Fibroblast of skin of back (primary cell): ENCODE measurements around the gene YAP1.
"Not testable (repeated sequence)": the region's sequence is repeated elsewhere in the genome, so short reads cannot be mapped to it uniquely, and the experiment has no call there.

Experiments used
- DNase-seq: peaks from one replicate; pipeline ENCODE4 v3.0.0-alpha.2; 2013

YAP1 gene

DNA sequence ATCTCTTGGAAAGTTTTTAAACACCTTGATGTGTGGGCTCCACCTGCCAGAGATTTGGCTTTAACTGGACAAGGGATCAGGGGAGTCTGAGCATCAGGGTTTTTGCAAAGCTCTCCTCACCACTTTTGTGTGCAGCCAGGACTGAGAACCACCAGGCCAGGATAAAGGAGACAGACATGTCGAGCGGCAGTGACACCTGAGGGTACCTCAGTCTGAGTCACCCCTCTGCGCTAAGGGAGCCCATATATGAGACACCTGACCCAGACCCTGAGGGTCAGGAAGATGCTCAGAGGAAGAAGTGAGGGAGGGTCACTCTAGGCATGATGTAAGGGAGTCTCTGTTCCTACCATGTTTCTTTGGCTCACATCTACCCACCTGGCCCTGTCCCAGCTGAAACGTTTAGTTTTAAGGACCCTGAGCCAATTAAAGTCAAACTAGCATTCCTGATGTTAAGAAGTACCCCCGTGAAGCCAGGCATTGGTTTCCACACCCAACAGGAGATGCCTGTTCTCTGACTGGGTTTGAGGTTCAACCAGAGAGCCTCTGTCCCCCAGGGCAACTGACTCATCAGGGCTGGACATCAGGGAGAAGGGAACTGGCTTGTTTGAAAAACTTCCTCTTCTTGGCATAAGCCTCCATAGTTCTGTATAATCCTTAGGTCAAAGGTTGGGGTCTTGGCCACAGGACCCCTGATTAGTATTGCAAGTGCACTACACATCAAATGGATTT, 134.6 kb downstream of the YAP1 start:
- DNase-seq, result peak; percentile 95

- DNase-seq, result no peak
Observed at GRCh38 chr11:102251423-102251822, 141.2 kb downstream of the YAP1 start.

DNA sequence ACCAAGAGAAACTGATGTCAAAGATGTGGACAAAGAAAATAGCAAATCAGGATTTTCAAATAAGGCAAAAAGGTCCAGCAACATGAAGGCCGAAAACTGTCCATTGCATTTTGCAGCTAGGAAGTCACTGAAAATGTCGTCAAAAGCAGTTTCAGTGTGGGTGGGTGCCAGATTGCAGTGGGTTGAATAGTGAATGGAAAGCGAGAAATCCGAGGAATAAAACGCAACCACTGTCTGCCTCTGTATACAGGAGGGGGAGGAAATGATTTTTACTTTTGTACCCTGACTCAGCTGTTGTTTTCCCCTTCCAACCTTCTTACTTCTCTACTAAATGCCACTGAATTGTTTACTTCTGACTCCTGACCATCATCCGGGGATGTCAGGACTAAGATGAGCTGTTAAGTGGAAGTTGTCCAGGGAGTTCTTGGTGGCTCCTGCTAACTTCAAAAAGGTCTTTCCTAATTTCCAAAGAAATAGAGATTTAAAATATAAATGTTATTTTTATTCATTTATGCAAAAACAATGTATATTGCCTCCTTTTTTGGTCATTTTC, 142.2 kb downstream of the YAP1 start:
- DNase-seq, result no peak

- no peak for DNase-seq
Observed at GRCh38 chr11:102253020-102253715, 142.9 kb downstream of the YAP1 start.

DNA sequence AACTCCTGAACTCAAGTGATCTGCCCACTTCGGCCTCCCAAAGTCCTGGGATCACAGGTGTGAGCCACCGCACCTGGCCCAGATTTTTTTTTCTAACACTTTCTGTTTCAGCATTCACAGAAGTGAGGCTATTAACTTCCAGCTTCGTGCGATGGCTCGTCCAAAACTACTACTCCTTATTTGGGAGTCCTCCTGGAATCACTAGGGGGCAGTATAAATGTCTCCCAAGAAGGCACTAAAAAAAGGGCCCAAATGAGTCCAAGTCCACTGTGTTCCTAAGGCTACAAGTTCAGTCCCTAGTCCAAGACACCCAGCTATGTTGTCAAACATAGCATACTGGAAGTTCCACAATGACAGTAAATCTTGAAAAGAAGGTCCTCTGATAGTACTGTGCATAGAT, 143.8 kb downstream of the YAP1 start:
- no peak for DNase-seq

DNA sequence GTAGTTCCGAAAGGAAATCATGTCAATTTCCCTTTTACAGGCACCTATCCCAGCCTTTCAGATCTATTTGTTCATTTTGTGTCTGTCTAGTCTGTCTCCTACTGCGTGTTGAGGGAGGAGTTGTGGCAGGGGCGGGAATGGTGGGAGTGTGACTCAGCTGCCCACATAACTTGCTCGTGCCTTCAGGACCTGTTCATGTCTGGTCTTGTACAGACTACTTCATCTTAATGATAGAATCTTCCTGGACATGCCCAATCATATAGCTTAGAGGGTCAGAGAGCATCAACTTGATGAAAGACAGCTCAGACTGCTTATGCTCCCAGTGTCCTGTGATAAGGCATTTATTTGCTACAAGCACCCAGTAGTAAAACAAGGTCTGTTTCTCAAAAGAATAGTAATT, 146.0 kb downstream of the YAP1 start:
- DNase-seq, result peak; percentile 68

DNA sequence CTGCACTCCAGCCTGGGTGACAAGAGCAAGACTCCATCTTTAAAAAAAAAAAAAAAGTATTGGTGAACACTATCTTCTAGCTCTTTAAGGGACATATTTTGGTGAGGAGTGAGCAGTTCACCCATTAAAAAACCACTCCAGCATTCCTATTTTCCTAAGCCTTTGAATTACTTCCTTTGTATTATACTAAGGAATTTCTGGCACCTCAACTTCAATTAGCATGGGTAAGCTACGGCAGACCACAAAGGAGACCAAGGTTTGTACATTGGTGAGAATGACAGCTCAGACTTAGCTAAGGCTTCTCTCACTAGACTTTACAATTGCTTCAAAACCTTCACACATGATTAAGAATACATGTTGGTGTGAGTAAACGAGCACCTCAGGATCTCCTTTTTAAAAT, 150.0 kb downstream of the YAP1 start:
- DNase-seq, result no peak

- DNase-seq, result no peak
Observed at GRCh38 chr11:102263379-102264003, 153.2 kb downstream of the YAP1 start.

GRCh38 chr11:102264704-102265103, 154.5 kb downstream of the YAP1 start:
- DNase-seq, result not testable (repeated sequence)

- DNase-seq, result no peak
Observed at GRCh38 chr11:102266099-102266498, 155.9 kb downstream of the YAP1 start.

DNA sequence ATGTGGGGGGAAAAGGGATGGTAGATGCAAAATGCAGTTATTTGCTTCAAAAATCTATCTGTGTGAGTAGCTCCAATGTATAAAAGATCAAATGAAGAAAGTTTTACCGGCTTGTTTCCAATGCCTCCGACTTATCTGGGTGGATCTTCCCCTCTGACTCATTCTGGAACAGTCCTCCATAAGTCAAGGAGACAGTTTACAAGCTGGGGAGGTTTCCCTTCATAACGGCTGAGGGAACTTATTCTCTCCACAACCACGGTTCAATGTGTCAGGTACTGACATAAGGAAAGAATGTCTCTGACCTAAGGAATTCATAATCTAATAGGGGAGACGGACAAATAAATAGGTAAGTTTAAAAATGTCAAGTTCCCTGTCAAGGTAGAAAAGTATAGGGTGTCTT, 157.4 kb downstream of the YAP1 start:
- peak; percentile 55 for DNase-seq

DNA sequence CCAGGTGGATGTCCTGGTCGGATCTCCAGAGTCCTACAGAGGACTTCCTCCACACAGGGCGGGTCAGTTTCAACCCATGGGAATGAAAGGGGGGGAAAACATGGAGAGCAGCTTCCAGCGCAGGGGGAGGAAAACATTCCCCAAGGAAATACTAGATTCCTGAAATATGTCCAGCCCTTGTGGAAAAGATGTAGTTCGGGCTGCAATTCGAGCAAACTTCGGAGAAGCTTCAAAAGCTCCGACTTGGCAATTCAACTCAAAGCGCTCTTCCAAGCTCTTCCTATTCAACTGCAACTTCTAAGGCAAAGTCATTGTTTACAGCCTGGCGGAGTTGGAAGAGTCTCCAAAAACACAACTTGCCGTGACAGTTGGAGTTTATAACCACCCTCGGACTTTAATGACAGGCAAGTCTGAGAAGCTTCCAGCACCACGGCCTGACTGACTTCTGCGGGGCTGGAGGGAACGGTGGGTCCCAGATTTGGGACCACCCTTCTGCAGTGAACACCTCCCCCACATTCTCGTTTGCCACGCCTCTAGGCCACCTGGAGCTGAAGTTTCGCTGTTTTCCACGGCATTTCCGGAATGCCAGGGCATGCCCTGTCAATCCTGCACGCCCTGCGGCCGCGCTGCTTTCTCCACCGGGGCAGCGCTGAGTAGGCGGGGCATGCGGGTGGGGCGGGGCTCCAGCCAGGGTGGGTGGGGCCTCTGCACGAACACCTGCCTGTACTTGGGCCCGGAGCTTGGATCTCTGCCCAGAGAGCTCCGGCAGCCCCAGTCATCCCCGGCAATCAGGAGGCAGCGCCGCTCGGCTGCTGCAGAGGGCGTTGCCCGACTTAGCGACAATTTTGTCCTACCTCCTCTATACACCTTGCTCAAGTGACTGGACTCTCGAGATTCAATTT, 158.1 kb downstream of the YAP1 start:
- peak; percentile 31 for DNase-seq

GRCh38 chr11:102268985-102269470, 158.8 kb downstream of the YAP1 start:
- DNase-seq, result no peak

DNA sequence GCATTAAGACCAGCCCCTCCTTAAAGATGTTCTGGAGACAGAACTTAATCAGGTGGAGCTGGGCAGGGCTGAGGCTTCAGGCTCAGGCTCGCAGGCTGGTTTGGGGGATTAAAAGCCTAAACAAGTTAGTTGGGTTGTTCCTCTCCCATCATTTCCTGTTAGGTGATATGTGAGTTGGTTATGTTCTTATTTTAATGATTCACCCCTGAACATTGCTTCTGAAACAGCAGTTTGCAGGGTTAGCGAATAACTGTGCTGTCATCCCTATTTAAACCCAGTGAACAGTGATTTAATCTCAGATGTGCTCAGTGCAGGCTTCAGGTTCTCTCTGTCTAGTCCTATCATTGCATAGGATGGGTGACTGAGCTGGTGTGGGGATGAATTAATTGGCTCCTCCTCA, 159.7 kb downstream of the YAP1 start:
- peak; percentile 82 for DNase-seq

- no peak for DNase-seq
Observed at GRCh38 chr11:102272047-102272824, 162.0 kb downstream of the YAP1 start.

DNA sequence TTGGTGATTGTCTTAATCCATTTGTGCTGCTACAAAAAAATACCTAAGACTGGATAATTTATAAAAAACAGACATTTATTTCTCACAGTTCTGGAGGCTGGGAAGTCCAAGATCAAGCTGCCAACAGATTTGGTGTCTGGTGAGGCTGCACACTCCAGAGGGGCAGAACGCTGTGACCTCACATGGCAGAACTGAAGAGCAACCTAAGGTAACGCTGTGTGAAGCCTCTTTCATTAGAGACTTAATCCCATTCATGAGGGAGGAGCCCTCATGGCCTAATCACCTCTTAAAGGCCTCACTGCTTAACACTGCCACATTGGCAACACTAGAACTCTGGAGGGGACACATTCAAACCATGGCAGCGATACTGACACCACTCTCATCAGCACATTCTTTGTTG, 164.4 kb downstream of the YAP1 start:
- no peak for DNase-seq

GRCh38 chr11:102276362-102276761, 166.1 kb downstream of the YAP1 start:
- DNase-seq, result peak; percentile 21

- DNase-seq, result peak; percentile 74
Observed at GRCh38 chr11:102276783-102277182, 166.5 kb downstream of the YAP1 start.

GRCh38 chr11:102279641-102280170, 169.5 kb downstream of the YAP1 start:
- peak; percentile 82 for DNase-seq

DNA sequence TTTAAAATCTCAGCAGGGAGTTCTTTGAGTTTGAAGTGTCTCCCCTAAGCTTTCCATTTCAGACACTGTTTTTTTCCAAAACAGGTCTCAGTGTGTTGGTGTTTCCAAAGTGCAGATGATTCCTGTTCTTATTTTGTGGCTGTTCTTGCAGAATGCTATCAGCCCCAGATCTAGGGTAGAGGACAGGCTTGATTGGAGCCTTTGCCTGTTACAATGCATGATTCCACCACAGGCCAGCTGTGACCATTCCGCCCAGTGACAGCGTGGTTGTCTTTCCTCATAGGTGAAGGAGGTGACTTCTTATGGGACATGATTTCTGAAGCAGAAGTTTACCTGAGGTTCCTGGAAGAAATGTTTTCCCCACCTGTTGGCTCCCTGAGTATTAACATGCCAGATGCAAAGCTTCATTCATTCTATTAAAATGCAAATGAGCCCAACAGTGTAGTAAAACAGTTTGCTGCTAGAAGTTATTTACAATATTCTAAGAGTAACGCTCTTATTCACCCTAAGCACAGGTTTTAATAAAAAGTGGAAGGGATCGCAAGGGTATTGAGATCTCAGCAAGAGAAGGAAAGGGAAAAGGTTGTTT, 170.1 kb downstream of the YAP1 start:
- DNase-seq, result no peak
